ENCODE measurements around the gene STK39. TPM values are rescaled to one million over a fixed set of nuclear protein-coding genes. Genes with fewer than 3 reads are reported as not detected.
A peak's percentile ranks its signal among the peaks of the same experiment; 100 is the strongest.

Gene STK39
- total and polyA plus RNA-seq, 11 donors: 13.1 to 40.1 (median 21.5) TPM

- Histone ChIP-seq H3K9me3 (no peaks in the 10 kb centered on the region), H3K36me3 (no peaks in the 10 kb centered on the region), H3K4me3 (no peak overlapping the region), H3K4me1 (peaks cover 0 to 36% (median 16%) of the 10 kb centered on the region in 12 donors), H3K27me3 (no peaks in the 10 kb centered on the region), H3K27ac (peak overlapping the region in 10 of 12 donors; percentile 17 to 74 (median 36))
- TF ChIP-seq POLR2A (IDR thresholded peaks at IDR 0.05): no peak
- TF ChIP-seq, protein P1, sequence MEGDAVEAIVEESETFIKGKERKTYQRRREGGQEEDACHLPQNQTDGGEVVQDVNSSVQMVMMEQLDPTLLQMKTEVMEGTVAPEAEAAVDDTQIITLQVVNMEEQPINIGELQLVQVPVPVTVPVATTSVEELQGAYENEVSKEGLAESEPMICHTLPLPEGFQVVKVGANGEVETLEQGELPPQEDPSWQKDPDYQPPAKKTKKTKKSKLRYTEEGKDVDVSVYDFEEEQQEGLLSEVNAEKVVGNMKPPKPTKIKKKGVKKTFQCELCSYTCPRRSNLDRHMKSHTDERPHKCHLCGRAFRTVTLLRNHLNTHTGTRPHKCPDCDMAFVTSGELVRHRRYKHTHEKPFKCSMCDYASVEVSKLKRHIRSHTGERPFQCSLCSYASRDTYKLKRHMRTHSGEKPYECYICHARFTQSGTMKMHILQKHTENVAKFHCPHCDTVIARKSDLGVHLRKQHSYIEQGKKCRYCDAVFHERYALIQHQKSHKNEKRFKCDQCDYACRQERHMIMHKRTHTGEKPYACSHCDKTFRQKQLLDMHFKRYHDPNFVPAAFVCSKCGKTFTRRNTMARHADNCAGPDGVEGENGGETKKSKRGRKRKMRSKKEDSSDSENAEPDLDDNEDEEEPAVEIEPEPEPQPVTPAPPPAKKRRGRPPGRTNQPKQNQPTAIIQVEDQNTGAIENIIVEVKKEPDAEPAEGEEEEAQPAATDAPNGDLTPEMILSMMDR (IDR thresholded peaks at IDR 0.05): no peak
- intact Hi-C loops (cut with DNase I): no loop called here
- no peak for DNase-seq
- ATAC-seq: peak; percentile 69 to 77 (median 70)
- WGBS, 4 donors: 47 to 65% (median 55%) methylated on average over 3 of the region's 3 CpGs
Measured at GRCh38 chr2:168222088-168222487, 25.3 kb downstream of the STK39 start.

GRCh38 chr2:168220965-168221819, 26.2 kb downstream of the STK39 start:
- Histone ChIP-seq H3K4me3 (no peak overlapping the region), H3K4me1 (peaks cover 0 to 37% (median 17%) of the 10 kb centered on the region in 12 donors), H3K36me3 (no peaks in the 10 kb centered on the region), H3K27ac (peak overlapping the region in 9 of 12 donors; percentile 22 to 74 (median 39)), H3K9me3 (no peaks in the 10 kb centered on the region), H3K27me3 (no peaks in the 10 kb centered on the region)
- DNase-seq (no peak), ATAC-seq (peak in 2 of 4 donors; percentile 12 to 18)
- TF ChIP-seq, protein P1 (IDR thresholded peaks at IDR 0.05): no peak
- no peak for TF ChIP-seq POLR2A (IDR thresholded peaks at IDR 0.05)
- intact Hi-C loops (cut with DNase I): no loop called here
- 62 to 70% (median 67%) methylated on average over 11 of the region's 11 CpGs for WGBS, 4 donors

- no peaks in the 10 kb centered on the region for H3K36me3 ChIP-seq
- H3K27me3 ChIP-seq: no peaks in the 10 kb centered on the region
- H3K4me3 ChIP-seq: no peak overlapping the region
- TF ChIP-seq, protein P1 (IDR thresholded peaks at IDR 0.05): no peak
- TF ChIP-seq POLR2A (IDR thresholded peaks at IDR 0.05): no peak
- intact Hi-C loops (cut with DNase I): no loop called here
- DNase-seq (no peak), ATAC-seq (no peak)
- 53 to 61% (median 54%) methylated on average over 2 of the region's 2 CpGs for WGBS, 4 donors
- peaks cover 0 to 52% (median 20%) of the 10 kb centered on the region in 12 donors for H3K4me1 ChIP-seq
- no peaks in the 10 kb centered on the region for H3K9me3 ChIP-seq
- H3K27ac ChIP-seq: no peak overlapping the region
Measured at GRCh38 chr2:168217920-168218319, 29.5 kb downstream of the STK39 start.

DNA sequence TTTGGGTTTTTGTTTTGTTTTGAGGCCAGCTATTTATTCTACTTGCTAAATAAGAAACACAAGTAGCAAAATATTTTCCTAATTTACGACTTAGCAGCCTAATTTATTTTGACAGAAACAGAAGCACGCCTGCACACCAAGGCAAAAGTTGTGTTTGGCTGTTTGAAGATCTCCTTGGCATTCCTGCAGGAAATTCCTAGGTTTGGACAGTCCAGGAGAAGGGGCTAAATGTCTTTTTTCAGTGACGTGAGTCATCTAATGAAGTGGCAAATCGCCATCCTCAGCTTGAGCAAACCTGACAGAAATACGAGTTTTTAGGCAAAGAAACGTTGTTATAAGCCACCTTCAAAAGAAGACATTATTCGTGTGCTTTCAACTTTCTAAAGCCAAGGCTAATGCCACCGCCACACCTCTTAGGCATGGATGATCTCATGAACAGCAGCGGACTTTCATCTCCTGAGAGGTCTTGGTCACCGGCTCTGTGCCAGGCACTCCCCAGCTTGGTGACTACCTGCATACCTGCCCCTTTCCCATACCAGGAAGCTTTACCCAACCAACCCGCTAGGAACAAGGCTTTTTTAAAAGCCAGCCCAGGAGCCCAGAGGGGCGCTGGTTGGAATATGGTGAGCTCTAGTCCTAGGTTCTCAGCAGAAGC, 30.9 kb downstream of the STK39 start:
- Histone ChIP-seq H3K9me3 (no peaks in the 10 kb centered on the region), H3K36me3 (no peaks in the 10 kb centered on the region), H3K4me1 (peaks cover 0 to 53% (median 21%) of the 10 kb centered on the region in 12 donors), H3K4me3 (no peak overlapping the region), H3K27ac (no peak overlapping the region), H3K27me3 (no peaks in the 10 kb centered on the region)
- WGBS, 4 donors: 89 to 94% (median 92%) methylated on average over 12 of the region's 12 CpGs
- DNase-seq (no peak), ATAC-seq (no peak)
- intact Hi-C loops (cut with DNase I): no loop called here
- TF ChIP-seq POLR2A (IDR thresholded peaks at IDR 0.05): no peak
- TF ChIP-seq, protein P1 (IDR thresholded peaks at IDR 0.05): no peak

Measured in heart left ventricle (tissue), 16 donors.